Endothelial cell of umbilical vein (primary cell): ENCODE results near the gene SLC25A27. TPM values are rescaled to one million over a fixed set of nuclear protein-coding genes. Genes with fewer than 3 reads are reported as not detected.

Experiments
- BruUV-seq: library from RNA; stranded (reverse); fragments of 400-500 nt; replicated peaks from 2 replicates; lab custom pipeline; 2021; lab: Mats Ljungman, UMichigan
- CTCF ChIA-PET: fragments of 300-600, 350-600 bp; sonication (Branson Sonifier 250); formaldehyde crosslinking; loops from one replicate; lab custom pipeline; 2021; ENCODE audit warnings: antibody characterized with exemption, inconsistent platforms; lab: Charles Lee
- POLR2A ChIA-PET: fragments of 300-600, 350-600 bp; sonication (Branson Sonifier 250); formaldehyde crosslinking; loops from one replicate; lab custom pipeline; 2021; ENCODE audit warnings: antibody characterized with exemption, inconsistent platforms; lab: Charles Lee
- DNase-seq: peaks from one replicate; pipeline ENCODE4 v3.0.0-alpha.2; 2011; ENCODE audit warnings: low read depth, low spot score
- FAIRE-seq: peaks from 2 replicates; lab custom pipeline; 2011; peaks lifted over from hg19 to GRCh38; lab: Jason Lieb, UNC
- H2AFZ ChIP-seq: 2 replicates; pipeline ENCODE4 v1.6.0; 2012; ENCODE audit warnings: low read depth, low read length, control low read depth, inconsistent platforms
- H3K27ac ChIP-seq: 2 replicates; pipeline ENCODE4 v1.5.1; 2011; ENCODE audit warnings: low read depth, mild to moderate bottlenecking, control low read depth, low read length, moderate library complexity; ENCODE audit not compliant: insufficient read depth
- H3K27me3 ChIP-seq, 2 experiments: 2 replicates each; pipeline versions ENCODE4 v1.6.0 to v1.6.1; 2011; ENCODE audit warnings: low read length in 2 of 2, mixed read lengths in 1 of 2; ENCODE audit not compliant: control insufficient read depth in 2 of 2, insufficient read depth in 2 of 2
- H3K36me3 ChIP-seq, 2 experiments: 2 replicates in 1 of 2; 3 replicates in 1 of 2; pipeline ENCODE4 v1.5.1; 2011; ENCODE audit warnings: low read length in 2 of 2, mild to moderate bottlenecking in 1 of 2, moderate library complexity in 1 of 2; ENCODE audit not compliant: control insufficient read depth in 2 of 2, insufficient read depth in 2 of 2; ENCODE audit errors: extremely low read depth in 1 of 2
- H3K4me1 ChIP-seq: 3 replicates; pipeline ENCODE4 v1.5.1; 2011; ENCODE audit warnings: mild to moderate bottlenecking, low read length; ENCODE audit not compliant: control insufficient read depth, insufficient read depth; ENCODE audit errors: extremely low read depth
- H3K4me2 ChIP-seq: 2 replicates; pipeline ENCODE4 v1.6.1; 2011; ENCODE audit warnings: low read length, control low read depth, mixed read lengths; ENCODE audit not compliant: insufficient read depth
- H3K4me3 ChIP-seq, 3 experiments: fragments of 200-600 bp in 1 of 3; sonication (generic), shearing (Covaris generic) in 1 of 3; replicated peaks in 1 of 3; 2 replicates each; pipeline ENCODE4 v1.5.1; 2011 to 2016; ENCODE audit warnings: control low read depth in 3 of 3, low read length in 3 of 3, mild to moderate bottlenecking in 2 of 3, inconsistent platforms in 1 of 3, low read depth in 1 of 3, moderate library complexity in 1 of 3; ENCODE audit not compliant: insufficient read depth in 1 of 3
- H3K79me2 ChIP-seq: 2 replicates; pipeline ENCODE4 v1.6.0; 2012; ENCODE audit warnings: low read length, inconsistent platforms; ENCODE audit not compliant: control insufficient read depth, insufficient read depth
- H3K9ac ChIP-seq: replicated peaks from 2 replicates; pipeline ENCODE3; 2011; ENCODE audit warnings: low read length, control low read depth; ENCODE audit not compliant: insufficient read depth; ENCODE audit errors: extremely low read depth
- H3K9me1 ChIP-seq: replicated peaks from 3 replicates; pipeline ENCODE4 v1.6.0; 2011; ENCODE audit warnings: mild to moderate bottlenecking, low read length; ENCODE audit not compliant: control insufficient read depth, insufficient read depth; ENCODE audit errors: extremely low read depth
- H3K9me3 ChIP-seq: replicated peaks from 2 replicates; pipeline ENCODE4 v1.5.1; 2012; ENCODE audit warnings: low read length, inconsistent platforms; ENCODE audit not compliant: control insufficient read depth, insufficient read depth
- H4K20me1 ChIP-seq: replicated peaks from 2 replicates; pipeline ENCODE3; 2011; ENCODE audit warnings: mild to moderate bottlenecking, low read length; ENCODE audit not compliant: control insufficient read depth, insufficient read depth; ENCODE audit errors: extremely low read depth
- EZH2 ChIP-seq: IDR thresholded peaks from 2 replicates; pipeline ENCODE4 v1.6.1; 2012; ENCODE audit warnings: borderline replicate concordance, low read depth, mild to moderate bottlenecking, moderate library complexity, low read length, inconsistent platforms; ENCODE audit not compliant: severe bottlenecking
- FOS ChIP-seq: IDR thresholded peaks from 2 replicates; pipeline ENCODE4 v1.6.1; 2011; ENCODE audit warnings: mild to moderate bottlenecking, low read length, moderate library complexity, borderline replicate concordance; ENCODE audit not compliant: insufficient read depth
- GATA2 ChIP-seq: IDR thresholded peaks from 2 replicates; pipeline ENCODE4 v1.7.0; 2011; ENCODE audit warnings: low read depth, mild to moderate bottlenecking, moderate library complexity, mixed read lengths, low read length; ENCODE audit not compliant: insufficient read length, insufficient read depth
- JUN ChIP-seq: IDR thresholded peaks from 2 replicates; pipeline ENCODE4 v1.6.1; 2011; ENCODE audit warnings: borderline replicate concordance, low read depth; ENCODE audit not compliant: insufficient read length, insufficient read depth
- MYC ChIP-seq: IDR thresholded peaks from one replicate; pipeline ENCODE4 v1.6.1; 2011; ENCODE audit warnings: mild to moderate bottlenecking, low read depth, low read length
- POLR2A ChIP-seq: IDR thresholded peaks from 2 replicates; pipeline ENCODE4 v1.6.1; 2012; ENCODE audit warnings: low read depth, mild to moderate bottlenecking, control low read depth, low read length
- POLR2AphosphoS5 ChIP-seq: IDR thresholded peaks from 2 replicates; pipeline ENCODE4 v1.6.1; 2012; ENCODE audit warnings: low read depth, mild to moderate bottlenecking, control low read depth, low read length, moderate library complexity; ENCODE audit not compliant: insufficient read depth
- dilution Hi-C: fragments of 300-500 bp; cut with MboI; formaldehyde crosslinking; loops from one replicate; pipeline ENCODE4 v1.15.0; 2019; ENCODE audit warnings: low sequenced_read_pairs; ENCODE audit not compliant: extremely low pct_ligation_motif_present
- intact Hi-C: fragments of 100-400 bp; cut with micrococcal nuclease; formaldehyde crosslinking; loops from one replicate; pipeline ENCODE4 v1.10.0; 2022
- polyA plus RNA-seq, 4 experiments: library from polyadenylated mRNA; depleted of rRNA in 3 of 4; stranded (reverse) in 3 of 4; unstranded in 1 of 4; fragments of >200 nt; gene quantifications; 2 replicates each; pipeline versions ENCODE4 v1.2.1 to v1.2.3, GENCODE V29; 2011 to 2012; ENCODE audit warnings: missing spikeins in 1 of 4
- total RNA-seq: library from RNA; stranded (reverse); gene quantifications from 2 replicates; pipeline ENCODE4 v1.2.3, GENCODE V29; 2021
- TF ChIP-seq, protein P1 (sequence below): IDR thresholded peaks from 2 replicates; pipeline ENCODE4 v1.6.1; 2011; ENCODE audit not compliant: insufficient read depth, insufficient read length
- TF ChIP-seq, protein P2 (sequence below), 2 donors: IDR thresholded peaks; 1 replicate in 1 of 2; 2 replicates in 1 of 2; pipeline ENCODE4 v1.5.1; 2011; ENCODE audit warnings: low read length in 2 of 2, mild to moderate bottlenecking in 2 of 2, moderate library complexity in 2 of 2, control low read depth in 1 of 2, inconsistent platforms in 1 of 2, low read depth in 1 of 2; ENCODE audit not compliant: insufficient read depth in 1 of 2; ENCODE audit errors: extremely low read depth in 1 of 2

Gene SLC25A27
- total and polyA plus RNA-seq, 2 donors (not counting 3 experiments of a cell fraction or from before 2014, with no cell fraction given), result 3.3 to 4.0 TPM

DNA sequence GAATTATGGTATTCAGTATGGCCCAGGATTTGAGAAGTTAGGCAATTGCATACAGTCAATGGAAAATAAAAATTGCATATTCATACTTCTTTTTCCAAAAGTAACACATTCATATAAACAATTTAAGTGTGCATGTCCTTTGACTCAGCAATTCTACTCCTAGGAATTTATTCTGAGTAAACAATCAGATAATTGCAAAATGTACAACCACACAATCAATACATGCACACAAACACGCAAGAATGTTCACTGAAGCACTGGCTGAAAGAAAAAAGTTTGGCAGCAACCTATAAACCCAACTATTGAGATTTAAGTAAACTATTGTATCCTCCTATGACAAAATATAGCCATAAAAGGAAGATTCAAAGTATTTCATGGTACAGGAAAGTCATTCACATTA lies 1.8 kb upstream of the SLC25A27 start:
- FAIRE-seq, result no peak
- intact Hi-C loops, result loop anchor here (5.0 kb wide), 3 partner anchors 396 to 609 kb away; partner anchors contain the start of gene ENPP4
- no peaks in the 10 kb centered on the region for H3K9me3 ChIP-seq
- POLR2A ChIA-PET, result no interaction called here
- peaks cover 2 to 4% of the 10 kb centered on the region in 2 experiments for H3K27me3 ChIP-seq
- no peak overlapping the region for H3K9ac ChIP-seq
- H3K9me1 ChIP-seq, result no peaks in the 10 kb centered on the region
- BruUV-seq, result no TSS peak
- no peak overlapping the region for H3K4me3 ChIP-seq
- dilution Hi-C loops, result no loop called here
- no peak overlapping the region for H2AFZ ChIP-seq
- no peaks in the 10 kb centered on the region for H3K36me3 ChIP-seq
- no peaks in the 10 kb centered on the region for H4K20me1 ChIP-seq
- H3K4me2 ChIP-seq, result no peak overlapping the region
- no peak overlapping the region for H3K27ac ChIP-seq
- no peaks in the 10 kb centered on the region for H3K79me2 ChIP-seq
- TF ChIP-seq POLR2A (no peak), MYC (no peak)
- TF ChIP-seq, protein P1, sequence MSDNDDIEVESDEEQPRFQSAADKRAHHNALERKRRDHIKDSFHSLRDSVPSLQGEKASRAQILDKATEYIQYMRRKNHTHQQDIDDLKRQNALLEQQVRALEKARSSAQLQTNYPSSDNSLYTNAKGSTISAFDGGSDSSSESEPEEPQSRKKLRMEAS, result no peak
- peaks cover 5% of the 10 kb centered on the region for H3K4me1 ChIP-seq
- CTCF ChIA-PET, result interaction anchor here (1.2 kb wide), 1 partner anchor 19 kb away, joined by 3 read pairs; no protein-coding TSS in a partner anchor
- DNase-seq, result no peak

DNA sequence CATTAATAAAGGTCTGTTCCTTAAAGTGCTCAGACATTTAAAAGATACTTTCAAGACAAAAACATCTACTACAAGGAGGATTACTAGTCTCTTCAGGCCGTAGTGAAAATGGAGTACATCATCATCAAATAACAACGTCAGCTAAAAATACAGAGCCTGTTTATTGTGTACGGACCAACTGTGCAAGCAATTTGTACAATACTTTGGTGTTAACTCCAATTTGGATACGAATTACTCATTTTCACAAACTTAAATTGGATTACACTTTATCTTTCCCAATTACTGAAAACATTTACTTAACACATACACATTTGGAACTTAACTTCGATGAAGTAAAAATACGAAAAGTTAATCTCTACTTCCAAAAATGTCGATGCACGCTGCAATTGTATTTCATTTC lies 959 bp upstream of the SLC25A27 start:
- TF ChIP-seq EZH2, result no peak
- no peak for TF ChIP-seq GATA2
- no peak for TF ChIP-seq FOS
- TF ChIP-seq, protein P2, sequence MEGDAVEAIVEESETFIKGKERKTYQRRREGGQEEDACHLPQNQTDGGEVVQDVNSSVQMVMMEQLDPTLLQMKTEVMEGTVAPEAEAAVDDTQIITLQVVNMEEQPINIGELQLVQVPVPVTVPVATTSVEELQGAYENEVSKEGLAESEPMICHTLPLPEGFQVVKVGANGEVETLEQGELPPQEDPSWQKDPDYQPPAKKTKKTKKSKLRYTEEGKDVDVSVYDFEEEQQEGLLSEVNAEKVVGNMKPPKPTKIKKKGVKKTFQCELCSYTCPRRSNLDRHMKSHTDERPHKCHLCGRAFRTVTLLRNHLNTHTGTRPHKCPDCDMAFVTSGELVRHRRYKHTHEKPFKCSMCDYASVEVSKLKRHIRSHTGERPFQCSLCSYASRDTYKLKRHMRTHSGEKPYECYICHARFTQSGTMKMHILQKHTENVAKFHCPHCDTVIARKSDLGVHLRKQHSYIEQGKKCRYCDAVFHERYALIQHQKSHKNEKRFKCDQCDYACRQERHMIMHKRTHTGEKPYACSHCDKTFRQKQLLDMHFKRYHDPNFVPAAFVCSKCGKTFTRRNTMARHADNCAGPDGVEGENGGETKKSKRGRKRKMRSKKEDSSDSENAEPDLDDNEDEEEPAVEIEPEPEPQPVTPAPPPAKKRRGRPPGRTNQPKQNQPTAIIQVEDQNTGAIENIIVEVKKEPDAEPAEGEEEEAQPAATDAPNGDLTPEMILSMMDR (IDR thresholded peaks at IDR 0.05; ENCODE audit: extremely low read depth in 1 of 2, insufficient read depth in 1 of 2, low read depth in 1 of 2, low read length in 2 of 2), result no peak
- TF ChIP-seq POLR2A, result no peak
- TF ChIP-seq, protein P1, result no peak
- TF ChIP-seq MYC, result no peak
- no peak for TF ChIP-seq JUN
- TF ChIP-seq POLR2AphosphoS5, result no peak
- H3K9me3 ChIP-seq, result no peaks in the 10 kb centered on the region
- H2AFZ ChIP-seq, result no peak overlapping the region
- POLR2A ChIA-PET, result no interaction called here
- H3K4me3 ChIP-seq, result peak overlapping the region in 1 of 3 experiments; percentile 84
- peak overlapping the region; percentile 92 for H3K4me2 ChIP-seq
- BruUV-seq, result no TSS peak
- no peaks in the 10 kb centered on the region for H4K20me1 ChIP-seq
- intact Hi-C loops, result loop anchor here (1.0 to 5.0 kb wide), 4 partner anchors 339 to 610 kb away; partner anchors contain the start of gene ENPP4
- peaks cover 5% of the 10 kb centered on the region for H3K4me1 ChIP-seq
- H3K79me2 ChIP-seq, result no peaks in the 10 kb centered on the region
- H3K9me1 ChIP-seq, result no peaks in the 10 kb centered on the region
- no peaks in the 10 kb centered on the region for H3K36me3 ChIP-seq
- dilution Hi-C loops, result no loop called here
- H3K9ac ChIP-seq, result no peak overlapping the region
- FAIRE-seq (no peak), DNase-seq (no peak)
- no peak overlapping the region for H3K27ac ChIP-seq
- CTCF ChIA-PET, result no interaction called here
- peaks cover 2 to 4% of the 10 kb centered on the region in 2 experiments for H3K27me3 ChIP-seq
